ENCODE data around the gene MTG2.

The MTG2 gene

GRCh38 chr20:62206388-62206775, 23.6 kb downstream of the MTG2 start:
- Mint-ChIP-seq H3K4me1 (peaks cover 17% of the 10 kb centered on the region), H3K9me3 (no peaks in the 10 kb centered on the region), H3K27ac (no peak overlapping the region), H3K36me3 (no peaks in the 10 kb centered on the region), H3K27me3 (no peaks in the 10 kb centered on the region), H3K4me3 (no peak overlapping the region)
- DNase-seq (ENCODE audit: low spot score in 2 of 2) = no peak
- ATAC-seq (ENCODE audit: low read depth) = no peak

- H3K4me1 Mint-ChIP-seq = peaks cover 5% of the 10 kb centered on the region
- H3K4me3 Mint-ChIP-seq = no peak overlapping the region
- no peak overlapping the region for H3K27ac Mint-ChIP-seq
- peaks cover 2% of the 10 kb centered on the region for H3K27me3 Mint-ChIP-seq
- ATAC-seq (ENCODE audit: low read depth) (no peak), DNase-seq (ENCODE audit: low spot score in 2 of 2) (no peak)
- no peaks in the 10 kb centered on the region for H3K36me3 Mint-ChIP-seq
- no peaks in the 10 kb centered on the region for H3K9me3 Mint-ChIP-seq
Measured at GRCh38 chr20:62208061-62208794, 25.4 kb downstream of the MTG2 start.

GRCh38 chr20:62208795-62209755, 26.2 kb downstream of the MTG2 start:
- peaks cover 6% of the 10 kb centered on the region for H3K27me3 Mint-ChIP-seq
- H3K36me3 Mint-ChIP-seq = no peaks in the 10 kb centered on the region
- DNase-seq (ENCODE audit: low spot score in 2 of 2) (no peak), ATAC-seq (ENCODE audit: low read depth) (no peak)
- no peak overlapping the region for H3K27ac Mint-ChIP-seq
- no peaks in the 10 kb centered on the region for H3K4me1 Mint-ChIP-seq
- no peaks in the 10 kb centered on the region for H3K9me3 Mint-ChIP-seq
- no peak overlapping the region for H3K4me3 Mint-ChIP-seq

GRCh38 chr20:62209850-62210495, 27.1 kb downstream of the MTG2 start:
- Mint-ChIP-seq H3K27me3 (peaks cover 9% of the 10 kb centered on the region), H3K36me3 (no peaks in the 10 kb centered on the region), H3K4me1 (no peaks in the 10 kb centered on the region), H3K4me3 (no peak overlapping the region), H3K27ac (no peak overlapping the region), H3K9me3 (no peaks in the 10 kb centered on the region)
- ATAC-seq (ENCODE audit: low read depth) (no peak), DNase-seq (ENCODE audit: low spot score in 2 of 2) (no peak)

- Mint-ChIP-seq H3K4me1 (no peaks in the 10 kb centered on the region), H3K27ac (no peak overlapping the region), H3K27me3 (peaks cover 14% of the 10 kb centered on the region), H3K4me3 (no peak overlapping the region), H3K36me3 (no peaks in the 10 kb centered on the region), H3K9me3 (no peaks in the 10 kb centered on the region)
- DNase-seq (ENCODE audit: low spot score in 2 of 2) (no peak), ATAC-seq (ENCODE audit: low read depth) (no peak)
Measured at GRCh38 chr20:62210496-62210855, 27.6 kb downstream of the MTG2 start.

- peaks cover 15% of the 10 kb centered on the region for H3K27me3 Mint-ChIP-seq
- H3K4me3 Mint-ChIP-seq = no peak overlapping the region
- DNase-seq (ENCODE audit: low spot score in 2 of 2) (no peak), ATAC-seq (ENCODE audit: low read depth) (no peak)
- H3K4me1 Mint-ChIP-seq = no peaks in the 10 kb centered on the region
- no peaks in the 10 kb centered on the region for H3K36me3 Mint-ChIP-seq
- no peaks in the 10 kb centered on the region for H3K9me3 Mint-ChIP-seq
- no peak overlapping the region for H3K27ac Mint-ChIP-seq
Measured at GRCh38 chr20:62211216-62211615, 28.4 kb downstream of the MTG2 start.

- Mint-ChIP-seq H3K4me1 (no peaks in the 10 kb centered on the region), H3K4me3 (no peak overlapping the region), H3K9me3 (no peaks in the 10 kb centered on the region), H3K27ac (no peak overlapping the region), H3K36me3 (no peaks in the 10 kb centered on the region), H3K27me3 (peaks cover 15% of the 10 kb centered on the region)
- no peak for ATAC-seq (ENCODE audit: low read depth)
- DNase-seq (ENCODE audit: low spot score in 2 of 2) = no peak
Measured at GRCh38 chr20:62211769-62212288, 29.0 kb downstream of the MTG2 start.

GRCh38 chr20:62212299-62212698, 29.5 kb downstream of the MTG2 start:
- peaks cover 18% of the 10 kb centered on the region for H3K27me3 Mint-ChIP-seq
- no peak for DNase-seq (ENCODE audit: low spot score in 2 of 2)
- H3K9me3 Mint-ChIP-seq = no peaks in the 10 kb centered on the region
- no peak overlapping the region for H3K27ac Mint-ChIP-seq
- no peaks in the 10 kb centered on the region for H3K4me1 Mint-ChIP-seq
- H3K36me3 Mint-ChIP-seq = no peaks in the 10 kb centered on the region
- no peak overlapping the region for H3K4me3 Mint-ChIP-seq
- no peak for ATAC-seq (ENCODE audit: low read depth)

- ATAC-seq (ENCODE audit: low read depth) (no peak), DNase-seq (ENCODE audit: low spot score in 2 of 2) (no peak)
- Mint-ChIP-seq H3K36me3 (no peaks in the 10 kb centered on the region), H3K9me3 (no peaks in the 10 kb centered on the region), H3K27me3 (peaks cover 20% of the 10 kb centered on the region), H3K4me1 (no peaks in the 10 kb centered on the region), H3K27ac (no peak overlapping the region), H3K4me3 (no peak overlapping the region)
Measured at GRCh38 chr20:62214067-62214466, 31.2 kb downstream of the MTG2 start.

GRCh38 chr20:62215020-62215990, 32.5 kb downstream of the MTG2 start:
- no peak for DNase-seq (ENCODE audit: low spot score in 2 of 2)
- Mint-ChIP-seq H3K9me3 (no peaks in the 10 kb centered on the region), H3K27me3 (peaks cover 22% of the 10 kb centered on the region), H3K36me3 (no peaks in the 10 kb centered on the region), H3K27ac (no peak overlapping the region), H3K4me1 (no peaks in the 10 kb centered on the region), H3K4me3 (no peak overlapping the region)
- no peak for ATAC-seq (ENCODE audit: low read depth)

- no peaks in the 10 kb centered on the region for H3K9me3 Mint-ChIP-seq
- no peak for DNase-seq (ENCODE audit: low spot score in 2 of 2)
- ATAC-seq (ENCODE audit: low read depth) = no peak
- H3K36me3 Mint-ChIP-seq = no peaks in the 10 kb centered on the region
- no peak overlapping the region for H3K27ac Mint-ChIP-seq
- peaks cover 1% of the 10 kb centered on the region for H3K4me1 Mint-ChIP-seq
- peaks cover 26% of the 10 kb centered on the region for H3K27me3 Mint-ChIP-seq
- H3K4me3 Mint-ChIP-seq = no peak overlapping the region
Measured at GRCh38 chr20:62215991-62216635, 33.3 kb downstream of the MTG2 start.

GRCh38 chr20:62216636-62217566, 34.1 kb downstream of the MTG2 start:
- H3K27me3 Mint-ChIP-seq = peaks cover 27% of the 10 kb centered on the region
- H3K27ac Mint-ChIP-seq = no peak overlapping the region
- H3K4me3 Mint-ChIP-seq = no peak overlapping the region
- no peaks in the 10 kb centered on the region for H3K9me3 Mint-ChIP-seq
- no peaks in the 10 kb centered on the region for H3K36me3 Mint-ChIP-seq
- DNase-seq (ENCODE audit: low spot score in 2 of 2) (no peak), ATAC-seq (ENCODE audit: low read depth) (no peak)
- H3K4me1 Mint-ChIP-seq = peaks cover 2% of the 10 kb centered on the region
